ENCODE measurements around the gene SENP3.

SENP3 gene

DNA sequence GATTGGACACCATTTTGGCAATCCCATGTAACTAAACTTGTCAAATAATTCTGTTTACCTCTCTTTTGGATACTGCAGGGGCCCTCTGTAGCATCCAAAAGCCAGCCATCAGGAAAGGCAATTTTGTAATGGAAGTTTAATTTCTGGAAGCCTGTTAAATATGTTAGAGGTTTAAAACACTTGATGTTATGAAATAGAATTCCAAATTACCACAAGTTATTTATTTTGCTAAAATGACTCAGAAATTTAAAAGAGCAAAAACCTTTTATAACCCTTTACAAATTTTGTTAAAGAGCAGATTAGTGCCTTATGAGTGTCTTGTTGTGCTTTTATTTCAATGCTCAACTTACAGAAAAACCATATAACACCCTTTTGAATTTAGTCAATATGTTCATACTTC is 32.9 kb upstream of the SENP3 start:
- DNase-seq (ENCODE audit: low read depth), result no peak
- TF ChIP-seq, protein P1, sequence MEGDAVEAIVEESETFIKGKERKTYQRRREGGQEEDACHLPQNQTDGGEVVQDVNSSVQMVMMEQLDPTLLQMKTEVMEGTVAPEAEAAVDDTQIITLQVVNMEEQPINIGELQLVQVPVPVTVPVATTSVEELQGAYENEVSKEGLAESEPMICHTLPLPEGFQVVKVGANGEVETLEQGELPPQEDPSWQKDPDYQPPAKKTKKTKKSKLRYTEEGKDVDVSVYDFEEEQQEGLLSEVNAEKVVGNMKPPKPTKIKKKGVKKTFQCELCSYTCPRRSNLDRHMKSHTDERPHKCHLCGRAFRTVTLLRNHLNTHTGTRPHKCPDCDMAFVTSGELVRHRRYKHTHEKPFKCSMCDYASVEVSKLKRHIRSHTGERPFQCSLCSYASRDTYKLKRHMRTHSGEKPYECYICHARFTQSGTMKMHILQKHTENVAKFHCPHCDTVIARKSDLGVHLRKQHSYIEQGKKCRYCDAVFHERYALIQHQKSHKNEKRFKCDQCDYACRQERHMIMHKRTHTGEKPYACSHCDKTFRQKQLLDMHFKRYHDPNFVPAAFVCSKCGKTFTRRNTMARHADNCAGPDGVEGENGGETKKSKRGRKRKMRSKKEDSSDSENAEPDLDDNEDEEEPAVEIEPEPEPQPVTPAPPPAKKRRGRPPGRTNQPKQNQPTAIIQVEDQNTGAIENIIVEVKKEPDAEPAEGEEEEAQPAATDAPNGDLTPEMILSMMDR (IDR thresholded peaks at IDR 0.05; ENCODE audit: low read depth, low read length, missing control alignments), result no peak
- no peak overlapping the region for H3K4me3 ChIP-seq (ENCODE audit: low read depth, low read length)
- in situ Hi-C loops (cut with HindIII; ENCODE audit: low sequenced_read_pairs), result no loop called here

DNA sequence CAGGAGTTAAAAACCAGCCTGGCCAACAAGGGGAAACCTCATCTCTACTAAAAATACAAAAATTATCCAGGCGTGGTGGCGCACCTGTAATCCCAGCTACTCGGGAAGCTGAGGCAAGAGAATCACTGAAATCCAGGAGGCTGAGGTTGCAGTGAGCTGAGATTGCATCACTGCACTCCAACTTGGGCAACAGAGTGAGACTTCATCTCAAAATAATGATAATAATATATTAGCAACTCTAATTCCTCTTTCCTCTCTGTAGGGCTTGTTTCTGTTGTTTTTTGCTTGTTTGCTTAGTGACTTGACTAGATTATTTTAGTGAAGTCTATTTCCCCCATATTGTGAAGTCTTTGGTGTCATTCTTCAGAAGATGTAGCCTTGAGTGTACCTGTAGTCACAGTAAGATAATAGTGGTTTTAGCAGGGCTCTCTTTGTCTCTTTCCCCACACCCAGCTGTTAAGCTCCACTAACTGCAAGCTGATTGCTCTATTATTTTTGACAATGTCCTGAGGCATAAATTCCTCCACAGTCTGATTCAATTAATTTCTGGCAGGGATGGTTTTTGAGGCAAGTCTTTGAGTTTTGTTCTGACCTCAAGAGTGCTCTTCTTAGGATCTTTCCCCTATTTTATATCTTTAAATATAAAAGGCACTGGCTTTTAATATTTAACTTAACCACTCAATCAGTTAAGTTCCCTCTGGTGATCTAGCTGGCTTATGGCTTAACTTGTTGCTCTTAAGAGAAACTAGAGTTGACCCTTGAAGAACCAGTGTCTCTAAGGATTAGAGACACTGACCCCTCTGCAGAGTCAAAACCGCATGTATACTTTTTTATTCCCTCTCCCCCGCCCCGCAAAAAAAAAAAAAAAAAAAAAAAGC is 31.5 kb upstream of the SENP3 start:
- DNase-seq (ENCODE audit: low read depth), result no peak
- in situ Hi-C loops (cut with HindIII; ENCODE audit: low sequenced_read_pairs), result no loop called here
- no peak overlapping the region for H3K4me3 ChIP-seq (ENCODE audit: low read depth, low read length)
- TF ChIP-seq, protein P1 (IDR thresholded peaks at IDR 0.05; ENCODE audit: low read depth, low read length, missing control alignments), result no peak

DNA sequence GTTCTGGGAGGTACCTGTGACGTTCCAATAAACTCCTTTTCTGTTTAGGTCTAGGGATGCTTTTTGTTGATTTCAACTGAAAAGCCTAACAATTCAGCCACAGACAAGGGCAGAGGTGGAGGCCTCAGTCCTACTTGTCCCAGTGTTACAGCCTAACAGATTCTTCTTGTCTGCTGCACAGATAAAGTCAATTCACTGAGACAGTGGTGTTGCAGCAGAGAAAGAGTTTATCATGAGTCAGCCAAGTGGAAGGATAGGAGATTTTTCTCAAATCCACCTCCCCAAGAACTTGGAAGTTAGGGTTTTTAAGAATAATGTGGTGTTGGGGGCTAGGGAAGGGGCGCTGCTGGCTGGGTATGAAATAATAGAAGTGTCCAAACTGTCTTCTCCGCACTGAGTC is 23.7 kb upstream of the SENP3 start:
- no peak for DNase-seq (ENCODE audit: low read depth)
- in situ Hi-C loops (cut with HindIII; ENCODE audit: low sequenced_read_pairs), result loop anchor here (5.0 kb wide), 1 partner anchor 61 kb away; the partner anchor contains the start of gene ZBTB4
- no peak overlapping the region for H3K4me3 ChIP-seq (ENCODE audit: low read depth, low read length)
- TF ChIP-seq, protein P1 (IDR thresholded peaks at IDR 0.05; ENCODE audit: low read depth, low read length, missing control alignments), result no peak

DNA sequence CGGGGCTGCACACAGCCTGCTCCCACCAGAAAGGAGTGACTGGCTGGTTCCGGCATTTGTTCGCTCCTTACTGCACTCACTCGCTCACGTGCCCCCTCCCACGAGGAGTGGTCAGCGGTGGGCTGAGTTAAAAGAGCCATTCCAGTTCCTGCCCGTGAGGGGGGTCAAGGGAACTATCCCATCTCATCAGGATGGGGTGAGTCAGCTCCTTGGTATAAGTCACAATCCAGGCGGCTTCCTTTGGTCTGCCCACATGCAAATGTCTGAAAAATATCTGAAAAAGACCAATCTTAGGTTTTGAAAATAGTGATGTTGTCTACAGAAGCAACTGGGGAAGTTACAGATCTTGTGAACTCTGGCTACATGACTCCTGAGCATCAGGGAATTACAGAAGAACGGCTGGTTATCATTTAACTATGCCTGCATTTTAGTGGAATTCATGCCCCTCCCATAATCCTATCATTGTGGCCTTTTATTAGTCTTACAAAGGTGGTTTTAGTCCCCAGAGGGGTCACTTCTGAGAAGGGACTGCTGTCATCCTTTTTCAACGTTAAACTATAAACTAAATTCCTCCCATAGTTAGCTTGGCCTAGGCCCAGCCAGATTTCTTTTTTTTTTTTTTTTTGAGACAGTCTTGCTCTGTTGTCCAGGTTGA is 22.7 kb upstream of the SENP3 start:
- in situ Hi-C loops (cut with HindIII; ENCODE audit: low sequenced_read_pairs), result loop anchor here (5.0 kb wide), 1 partner anchor 62 kb away; the partner anchor contains the start of gene ZBTB4
- no peak for DNase-seq (ENCODE audit: low read depth)
- TF ChIP-seq, protein P1 (IDR thresholded peaks at IDR 0.05; ENCODE audit: low read depth, low read length, missing control alignments), result no peak
- H3K4me3 ChIP-seq (ENCODE audit: low read depth, low read length), result no peak overlapping the region

DNA sequence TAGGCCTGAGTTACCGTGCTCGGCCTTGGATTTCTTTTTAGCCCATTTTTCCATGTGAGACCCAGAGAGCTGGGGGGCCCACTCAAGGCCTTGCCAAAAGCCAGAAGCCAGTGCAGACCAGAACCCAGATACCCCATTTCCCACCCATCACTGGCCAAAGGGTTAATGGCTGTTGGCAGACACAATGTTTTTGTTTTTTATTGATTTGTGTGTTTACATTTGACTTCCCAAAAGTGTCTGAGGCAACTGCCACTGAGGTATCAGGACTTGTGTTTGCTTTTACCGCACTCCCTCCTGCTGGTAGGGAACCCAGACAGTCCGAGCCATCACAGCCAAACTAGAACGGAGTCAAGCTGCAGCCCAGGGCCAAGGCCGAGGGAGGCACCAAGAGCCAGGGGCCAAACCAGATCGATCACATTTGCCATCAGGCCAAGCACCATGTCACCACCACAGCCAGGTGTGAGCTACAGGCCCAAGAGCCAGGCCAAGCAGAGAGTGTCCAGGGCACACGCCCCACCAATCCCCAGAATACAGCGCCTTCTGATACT is 20.6 kb upstream of the SENP3 start:
- TF ChIP-seq, protein P1 (IDR thresholded peaks at IDR 0.05; ENCODE audit: low read depth, low read length, missing control alignments), result no peak
- H3K4me3 ChIP-seq (ENCODE audit: low read depth, low read length), result no peak overlapping the region
- in situ Hi-C loops (cut with HindIII; ENCODE audit: low sequenced_read_pairs), result no loop called here
- no peak for DNase-seq (ENCODE audit: low read depth)

DNA sequence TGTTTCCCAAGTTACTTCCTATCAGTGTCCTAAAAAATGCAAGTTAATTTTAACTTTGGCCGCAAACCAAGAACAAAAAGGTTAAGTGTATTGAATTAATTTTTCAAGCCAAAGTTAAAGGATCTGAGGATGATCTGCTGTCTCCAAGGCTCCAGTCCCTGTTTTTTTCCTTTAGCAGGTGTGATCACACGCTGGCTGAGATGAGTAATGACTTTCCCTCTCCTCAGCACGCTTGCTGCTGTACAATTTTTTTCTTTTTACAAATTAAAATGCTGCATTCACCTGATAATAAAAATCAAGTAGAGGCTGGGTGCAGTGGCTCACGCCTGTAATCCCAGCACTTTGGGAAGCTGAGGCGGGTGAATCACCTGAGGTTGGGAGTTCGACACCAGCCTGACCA is 16.8 kb upstream of the SENP3 start:
- TF ChIP-seq, protein P1 (IDR thresholded peaks at IDR 0.05; ENCODE audit: low read depth, low read length, missing control alignments), result no peak

More for the DNA sequence above, 16.8 kb upstream of the SENP3 start:
- no peak for DNase-seq (ENCODE audit: low read depth)
- in situ Hi-C loops (cut with HindIII; ENCODE audit: low sequenced_read_pairs), result no loop called here
- no peak overlapping the region for H3K4me3 ChIP-seq (ENCODE audit: low read depth, low read length)

Data from astrocyte of the cerebellum (primary cell).